ENCODE measurements around the gene PHF5A. TPM values are rescaled to one million over a fixed set of nuclear protein-coding genes. Genes with fewer than 3 reads are reported as not detected.

PHF5A gene
- total and polyA plus RNA-seq, 2 of the 8 experiments (the other 6 are each of a cell fraction or from before 2014, with no cell fraction given), result 119 to 135 TPM

GRCh38 chr22:41448189-41448808 is 20.2 kb downstream of the PHF5A start (continued):
- peak; percentile 38; the same call in 1 of the 2 replicates for TF ChIP-seq SP4 (IDR thresholded peaks at IDR 0.05; ENCODE audit: low read length)
- no peak for TF ChIP-seq BRCA1 (IDR thresholded peaks at IDR 0.05; ENCODE audit: low read depth, low read length)
- TF ChIP-seq ASH2L (IDR thresholded peaks at IDR 0.05; ENCODE audit: low read length), result no peak
- TF ChIP-seq SIN3A (conservative IDR thresholded peaks at IDR 0.05 in 1 of 2, IDR thresholded peaks at IDR 0.05 in 1 of 2; ENCODE audit: low read depth in 1 of 2, low read length in 2 of 2), result peak; percentile 91 to 92; a peak in 3 of 4 replicates
- TF ChIP-seq SP1 (IDR thresholded peaks at IDR 0.05; ENCODE audit: low read depth, low read length), result peak; percentile 83
- TF ChIP-seq SRF (IDR thresholded peaks at IDR 0.05; ENCODE audit: low read depth, low read length), result 0 out of 2 replicates have a peak, but pooled peaks have one; percentile 5
- peak; percentile 83 for TF ChIP-seq POLR2AphosphoS5 (IDR thresholded peaks at IDR 0.05; ENCODE audit: low read depth, low read length)
- peak; percentile 92 for TF ChIP-seq TAF1 (IDR thresholded peaks at IDR 0.05; ENCODE audit: low read depth, low read length)
- TF ChIP-seq GABPA (IDR thresholded peaks at IDR 0.05; ENCODE audit: borderline replicate concordance, insufficient read depth, low read length), result no peak
- TF ChIP-seq SUZ12 (IDR thresholded peaks at IDR 0.05; ENCODE audit: low read length), result no peak
- no peak for TF ChIP-seq ATF3 (IDR thresholded peaks at IDR 0.05; ENCODE audit: insufficient read depth, low read depth, low read length)
- TF ChIP-seq TBP (IDR thresholded peaks at IDR 0.05; ENCODE audit: low read depth, low read length), result peak; percentile 93
- peak; percentile 83 for TF ChIP-seq SAP30 (IDR thresholded peaks at IDR 0.05; ENCODE audit: insufficient read depth, insufficient replicate concordance, low read length)
- peak; percentile 94 for TF ChIP-seq RFX5 (IDR thresholded peaks at IDR 0.05; ENCODE audit: borderline replicate concordance, low read depth, low read length)
- no peak for TF ChIP-seq RNF2 (IDR thresholded peaks at IDR 0.05; ENCODE audit: borderline replicate concordance, low read depth, low read length, missing control alignments, poor library complexity, severe bottlenecking)
- TF ChIP-seq POU5F1 (IDR thresholded peaks at IDR 0.05; ENCODE audit: low read depth, low read length), result no peak
- TF ChIP-seq CBX8 (IDR thresholded peaks at IDR 0.05; ENCODE audit: borderline replicate concordance, low read depth, low read length), result no peak
- TF ChIP-seq BCL11A (IDR thresholded peaks at IDR 0.05; ENCODE audit: low read depth in 2 of 2, low read length in 2 of 2), result no peak
- TF ChIP-seq TEAD4 (IDR thresholded peaks at IDR 0.05; ENCODE audit: low read depth, low read length), result peak; percentile 59
- peak; percentile 68 for TF ChIP-seq SIX5 (IDR thresholded peaks at IDR 0.05; ENCODE audit: low read depth, low read length)
- TF ChIP-seq RXRA (IDR thresholded peaks at IDR 0.05; ENCODE audit: insufficient read depth, low read depth, low read length), result no peak
- TF ChIP-seq NANOG (IDR thresholded peaks at IDR 0.05; ENCODE audit: insufficient read depth, low read depth, low read length, poor library complexity, severe bottlenecking), result no peak
- TF ChIP-seq, protein P1, sequence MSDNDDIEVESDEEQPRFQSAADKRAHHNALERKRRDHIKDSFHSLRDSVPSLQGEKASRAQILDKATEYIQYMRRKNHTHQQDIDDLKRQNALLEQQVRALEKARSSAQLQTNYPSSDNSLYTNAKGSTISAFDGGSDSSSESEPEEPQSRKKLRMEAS (IDR thresholded peaks at IDR 0.05), result peak; percentile 88
- peak; percentile 75; the same call in 1 of the 2 replicates for TF ChIP-seq CHD2 (IDR thresholded peaks at IDR 0.05; ENCODE audit: low read length)

Data from H1 (cell line).